T-helper 17 cell (primary cell): ENCODE data around the gene ST6GAL1. TPM values are rescaled to one million over a fixed set of nuclear protein-coding genes. Genes with fewer than 3 reads are reported as not detected.

Source experiments
- ATAC-seq: fragments of 150-1000 bp; cut with Tn5 transposase; 2 replicates; pipeline ENCODE4 v1.10.0; 2021; ENCODE audit warnings: mild to moderate bottlenecking, moderate library complexity
- DNase-seq, 3 donors: peaks; one replicate each; pipeline versions ENCODE4 v3.0.0 to v3.0.0-alpha.2; 2020 to 2021
- H3K9me3 ChIP-seq: one replicate; pipeline ENCODE4 v1.7.0; 2013; ENCODE audit warnings: low read length, mild to moderate bottlenecking; ENCODE audit not compliant: control insufficient read depth, poor library complexity, severe bottlenecking
- H3K27ac Mint-ChIP-seq: one replicate; pipeline ENCODE4 v1.8.0; 2022; ENCODE audit warnings: mild to moderate bottlenecking, moderate library complexity, mixed read lengths
- H3K27me3 Mint-ChIP-seq: one replicate; pipeline ENCODE4 v1.8.0; 2022; ENCODE audit warnings: mixed read lengths
- H3K36me3 Mint-ChIP-seq: one replicate; pipeline ENCODE4 v1.8.0; 2022; ENCODE audit warnings: low read depth, mixed read lengths
- H3K4me1 Mint-ChIP-seq: one replicate; pipeline ENCODE4 v1.8.0; 2022; ENCODE audit warnings: mild to moderate bottlenecking, mixed read lengths
- H3K4me3 Mint-ChIP-seq: one replicate; pipeline ENCODE4 v1.8.0; 2022; ENCODE audit warnings: mild to moderate bottlenecking, moderate library complexity, mixed read lengths
- total RNA-seq, 4 donors: library from RNA in 2 of 4; stranded (reverse) in 2 of 4; gene quantifications; one replicate each; pipeline ENCODE4 v1.2.3 and lab custom pipeline; 2022 to 2026

ST6GAL1 gene
- total RNA-seq, 2 donors from 2014 or later = 109 to 134 TPM

GRCh38 chr3:187120326-187120725 is 190.0 kb downstream of the ST6GAL1 start:
- ATAC-seq = no peak
- Mint-ChIP-seq H3K36me3 (peaks cover 4% of the 10 kb centered on the region), H3K27ac (no peak overlapping the region), H3K27me3 (no peaks in the 10 kb centered on the region), H3K4me3 (no peak overlapping the region), H3K4me1 (peaks cover 4% of the 10 kb centered on the region)
- no peaks in the 10 kb centered on the region for H3K9me3 ChIP-seq
- no peak for DNase-seq

GRCh38 chr3:187122261-187122660 is 191.9 kb downstream of the ST6GAL1 start:
- Mint-ChIP-seq H3K36me3 (peaks cover 4% of the 10 kb centered on the region), H3K27ac (no peak overlapping the region), H3K27me3 (no peaks in the 10 kb centered on the region), H3K4me3 (no peak overlapping the region), H3K4me1 (peaks cover 9% of the 10 kb centered on the region)
- H3K9me3 ChIP-seq = no peaks in the 10 kb centered on the region
- ATAC-seq (no peak), DNase-seq (no peak)

GRCh38 chr3:187125319-187126031 is 195.1 kb downstream of the ST6GAL1 start:
- DNase-seq (no peak), ATAC-seq (no peak)
- no peak overlapping the region for H3K4me3 Mint-ChIP-seq
- H3K36me3 Mint-ChIP-seq = peaks cover 2% of the 10 kb centered on the region
- H3K27ac Mint-ChIP-seq = peak overlapping the region; percentile 19
- no peaks in the 10 kb centered on the region for H3K27me3 Mint-ChIP-seq
- H3K9me3 ChIP-seq = no peaks in the 10 kb centered on the region
- H3K4me1 Mint-ChIP-seq = peaks cover 18% of the 10 kb centered on the region

Other genes starting within 250 kb of the ST6GAL1 start
- gene KNG1, start 213.2 kb upstream of the ST6GAL1 start, total RNA-seq = not detected
- gene EIF4A2, start 146.9 kb upstream of the ST6GAL1 start, total RNA-seq = 100 to 1,000 TPM; 874 to 882 TPM
- 10 to 100 TPM; 11.6 to 14.5 TPM for gene RFC4, start 124.0 kb upstream of the ST6GAL1 start, total RNA-seq
- gene ADIPOQ, start 87.8 kb upstream of the ST6GAL1 start, total RNA-seq = not detected
- gene RPL39L, start 209.0 kb downstream of the ST6GAL1 start, total RNA-seq = 1 to 10 TPM; 2.2 to 5.8 TPM